ENCODE results near the gene TIMP4. TPM values are rescaled to one million over a fixed set of nuclear protein-coding genes. Genes with fewer than 3 reads are reported as not detected.
A peak's percentile ranks its signal among the peaks of the same experiment; 100 is the strongest.

TIMP4 gene
- total RNA-seq, 3 donors from 2014 or later: 27.4 to 170 (median 46.9) TPM

DNA sequence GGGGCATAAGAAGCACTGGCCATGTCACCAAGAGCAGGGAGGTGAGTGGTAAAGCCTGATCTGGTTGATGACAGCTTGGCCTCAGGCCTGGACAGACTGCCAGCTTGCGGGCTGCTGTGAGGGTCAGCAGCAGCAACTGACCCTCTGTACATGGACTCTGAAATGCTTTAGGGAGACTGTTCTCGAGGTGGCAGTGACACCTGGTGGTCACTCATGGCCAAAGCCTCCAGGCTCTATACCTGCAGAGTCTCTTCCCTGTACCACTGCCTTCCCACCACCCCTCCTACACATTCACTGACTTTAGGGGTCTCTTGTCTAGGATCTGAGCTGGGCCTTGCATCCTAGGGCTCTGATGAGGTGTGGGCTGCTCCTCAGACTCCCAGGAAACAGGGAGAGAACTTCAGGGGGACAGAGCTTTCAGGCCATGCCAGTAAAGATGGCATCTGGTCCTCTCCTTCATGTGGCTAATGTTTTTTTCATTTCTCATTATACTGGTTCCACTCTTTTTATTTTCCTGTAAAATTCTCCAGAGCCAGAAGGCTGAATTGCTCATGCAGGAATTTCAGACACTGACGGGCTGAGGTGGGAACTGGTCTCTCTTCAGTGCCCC lies 17.2 kb upstream of the TIMP4 start:
- TF ChIP-seq, protein P1, sequence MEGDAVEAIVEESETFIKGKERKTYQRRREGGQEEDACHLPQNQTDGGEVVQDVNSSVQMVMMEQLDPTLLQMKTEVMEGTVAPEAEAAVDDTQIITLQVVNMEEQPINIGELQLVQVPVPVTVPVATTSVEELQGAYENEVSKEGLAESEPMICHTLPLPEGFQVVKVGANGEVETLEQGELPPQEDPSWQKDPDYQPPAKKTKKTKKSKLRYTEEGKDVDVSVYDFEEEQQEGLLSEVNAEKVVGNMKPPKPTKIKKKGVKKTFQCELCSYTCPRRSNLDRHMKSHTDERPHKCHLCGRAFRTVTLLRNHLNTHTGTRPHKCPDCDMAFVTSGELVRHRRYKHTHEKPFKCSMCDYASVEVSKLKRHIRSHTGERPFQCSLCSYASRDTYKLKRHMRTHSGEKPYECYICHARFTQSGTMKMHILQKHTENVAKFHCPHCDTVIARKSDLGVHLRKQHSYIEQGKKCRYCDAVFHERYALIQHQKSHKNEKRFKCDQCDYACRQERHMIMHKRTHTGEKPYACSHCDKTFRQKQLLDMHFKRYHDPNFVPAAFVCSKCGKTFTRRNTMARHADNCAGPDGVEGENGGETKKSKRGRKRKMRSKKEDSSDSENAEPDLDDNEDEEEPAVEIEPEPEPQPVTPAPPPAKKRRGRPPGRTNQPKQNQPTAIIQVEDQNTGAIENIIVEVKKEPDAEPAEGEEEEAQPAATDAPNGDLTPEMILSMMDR (IDR thresholded peaks at IDR 0.05): peak; percentile 51 to 80 (median 75)
- TF ChIP-seq POLR2AphosphoS5 (IDR thresholded peaks at IDR 0.05): no peak
- H3K27ac ChIP-seq: no peak overlapping the region
- no peak overlapping the region for H3K4me3 ChIP-seq
- no peaks in the 10 kb centered on the region for H3K27me3 ChIP-seq
- H3K9me3 ChIP-seq: peaks cover 0 to 10% of the 10 kb centered on the region in 2 donors
- intact Hi-C loops (cut with DNase I; ENCODE audit: low total_unique reads): no loop called here
- H3K4me1 ChIP-seq: no peaks in the 10 kb centered on the region
- H3K36me3 ChIP-seq: no peaks in the 10 kb centered on the region
- peak in 1 of 2 donors; percentile 45 for DNase-seq (ENCODE audit: low spot score in 2 of 2)

DNA sequence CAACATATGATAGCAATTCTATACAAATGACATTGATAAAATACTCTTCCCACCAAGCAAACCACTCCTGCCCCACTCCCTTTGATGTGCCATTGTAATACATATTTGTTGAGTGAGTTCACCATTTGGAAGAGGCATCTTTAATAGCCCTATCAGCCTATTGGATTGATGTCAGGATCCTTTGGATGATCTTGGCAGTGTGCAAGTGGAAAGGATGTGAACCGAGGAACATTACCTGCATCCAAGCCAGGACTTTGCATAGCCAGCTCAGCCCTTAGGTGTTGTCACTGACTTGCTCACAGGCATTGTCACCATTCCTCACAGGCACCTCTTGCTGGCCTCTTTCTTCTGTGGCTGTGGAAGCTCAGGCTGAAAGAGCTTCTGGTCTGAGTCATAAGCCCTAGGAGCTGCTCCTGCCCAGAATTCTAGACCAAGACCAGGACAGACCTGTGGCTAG lies 16.5 kb upstream of the TIMP4 start:
- Histone ChIP-seq H3K4me3 (no peak overlapping the region), H3K36me3 (no peaks in the 10 kb centered on the region), H3K9me3 (peaks cover 0 to 10% of the 10 kb centered on the region in 2 donors), H3K27me3 (no peaks in the 10 kb centered on the region), H3K4me1 (no peaks in the 10 kb centered on the region), H3K27ac (peak overlapping the region in 1 of 2 donors; percentile 30)
- DNase-seq (ENCODE audit: low spot score in 2 of 2): no peak
- TF ChIP-seq, protein P1 (IDR thresholded peaks at IDR 0.05): no peak
- no peak for TF ChIP-seq POLR2A (IDR thresholded peaks at IDR 0.05)
- no peak for TF ChIP-seq POLR2AphosphoS5 (IDR thresholded peaks at IDR 0.05)
- intact Hi-C loops (cut with DNase I; ENCODE audit: low total_unique reads): no loop called here

DNA sequence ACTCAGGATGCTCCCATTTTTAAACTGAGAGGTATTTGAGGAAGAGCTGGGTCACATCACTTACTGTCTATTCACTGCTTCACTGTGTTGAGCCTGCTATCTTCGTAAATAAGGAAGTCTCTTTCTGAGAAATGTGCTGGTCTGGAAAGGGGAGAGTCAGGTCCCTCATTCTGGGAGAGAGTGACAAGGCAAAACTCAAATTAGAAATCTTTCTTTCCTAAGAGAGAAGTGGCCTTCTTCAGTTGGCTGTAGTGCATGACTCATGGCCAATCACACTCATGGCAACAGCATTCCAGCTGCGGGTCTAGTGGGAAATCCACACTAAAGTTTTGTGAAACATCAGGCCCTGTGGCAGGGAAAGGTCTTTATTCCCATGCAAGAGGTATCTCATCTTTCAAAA lies 11.5 kb upstream of the TIMP4 start:
- TF ChIP-seq POLR2AphosphoS5 (IDR thresholded peaks at IDR 0.05): no peak
- TF ChIP-seq POLR2A (IDR thresholded peaks at IDR 0.05): no peak
- H3K27ac ChIP-seq: peak overlapping the region in 1 of 2 donors; percentile 55
- H3K4me3 ChIP-seq: no peak overlapping the region
- no peak for DNase-seq (ENCODE audit: low spot score in 2 of 2)
- H3K27me3 ChIP-seq: no peaks in the 10 kb centered on the region
- H3K36me3 ChIP-seq: no peaks in the 10 kb centered on the region
- intact Hi-C loops (cut with DNase I; ENCODE audit: low total_unique reads): no loop called here
- peaks cover 0 to 10% of the 10 kb centered on the region in 2 donors for H3K9me3 ChIP-seq
- no peaks in the 10 kb centered on the region for H3K4me1 ChIP-seq

DNA sequence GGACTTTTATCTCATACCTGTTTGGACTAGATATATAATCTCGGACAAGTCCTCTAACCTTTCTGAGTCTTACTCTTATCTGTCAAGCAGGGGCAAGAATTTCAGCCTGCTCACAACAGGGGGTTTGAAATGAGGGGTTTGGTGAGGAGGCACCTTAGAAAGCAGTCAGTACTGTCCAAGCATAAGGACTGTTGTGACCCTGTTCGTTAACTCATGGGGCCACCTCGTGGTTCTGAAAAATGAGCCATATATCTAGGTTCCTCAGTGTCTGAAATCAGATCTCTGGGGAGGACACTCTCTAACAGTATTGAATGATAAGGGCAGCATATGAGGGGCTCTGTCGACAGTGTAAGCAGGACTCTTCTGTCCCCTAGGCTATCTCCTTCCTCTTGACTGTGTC lies 7.2 kb upstream of the TIMP4 start:
- intact Hi-C loops (cut with DNase I; ENCODE audit: low total_unique reads): no loop called here
- Histone ChIP-seq H3K4me1 (no peaks in the 10 kb centered on the region), H3K27ac (no peak overlapping the region), H3K27me3 (no peaks in the 10 kb centered on the region), H3K4me3 (no peak overlapping the region), H3K9me3 (no peaks in the 10 kb centered on the region), H3K36me3 (no peaks in the 10 kb centered on the region)
- TF ChIP-seq POLR2A (IDR thresholded peaks at IDR 0.05) (no peak), POLR2AphosphoS5 (IDR thresholded peaks at IDR 0.05) (no peak)
- TF ChIP-seq, protein P1 (IDR thresholded peaks at IDR 0.05): no peak
- no peak for DNase-seq (ENCODE audit: low spot score in 2 of 2)

DNA sequence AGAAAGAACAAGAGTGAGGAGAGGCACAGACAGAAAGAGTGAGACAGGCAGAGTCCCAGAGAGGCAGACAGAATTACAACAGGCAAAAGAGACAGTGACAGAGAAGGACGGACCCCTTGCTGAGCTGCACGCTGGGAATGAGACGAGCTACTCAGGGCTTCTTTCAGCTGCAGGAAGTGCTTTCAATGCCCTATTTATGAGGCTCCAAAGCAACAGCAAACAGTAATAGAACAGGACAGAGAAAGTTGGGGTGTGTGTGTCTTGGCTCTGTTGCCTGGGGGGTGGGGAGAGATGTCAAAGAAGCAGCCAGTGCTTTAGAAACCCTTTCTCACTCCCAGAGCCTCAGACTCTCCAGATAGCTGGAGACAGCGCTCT lies 502 bp upstream of the TIMP4 start:
- H3K36me3 ChIP-seq: no peaks in the 10 kb centered on the region
- peak overlapping the region; percentile 36 to 72 for H3K27ac ChIP-seq
- peak overlapping the region; percentile 46 to 67 (median 49) for H3K4me3 ChIP-seq

More for the DNA sequence above, 502 bp upstream of the TIMP4 start:
- TF ChIP-seq POLR2AphosphoS5 (IDR thresholded peaks at IDR 0.05) (no peak), POLR2A (IDR thresholded peaks at IDR 0.05) (no peak)
- TF ChIP-seq, protein P1 (IDR thresholded peaks at IDR 0.05): no peak
- intact Hi-C loops (cut with DNase I; ENCODE audit: low total_unique reads): no loop called here
- no peaks in the 10 kb centered on the region for H3K9me3 ChIP-seq
- no peaks in the 10 kb centered on the region for H3K4me1 ChIP-seq
- DNase-seq (ENCODE audit: low spot score in 2 of 2): no peak
- H3K27me3 ChIP-seq: no peaks in the 10 kb centered on the region
